SK-N-MC (cell line): Measurements from ENCODE around the gene PLCB3.

Experiments used
- EZH2 ChIP-seq: fragments of 200-600 bp; sonication (generic); IDR thresholded peaks from one replicate; pipeline ENCODE4 v1.6.1; 2017; ENCODE audit warnings: antibody characterized with exemption
- POLR2AphosphoS5 ChIP-seq: IDR thresholded peaks from 2 replicates; pipeline ENCODE4 v1.6.1; 2012; ENCODE audit warnings: mild to moderate bottlenecking, low read depth, low read length, borderline replicate concordance

- TF ChIP-seq POLR2AphosphoS5 (no peak), EZH2 (no peak)
Observed at GRCh38 chr11:64238076-64238475, 13.3 kb upstream of the PLCB3 start.
